Common myeloid progenitor, CD34-positive (primary cell): ENCODE data around the gene RANBP3.

Experiments
- CTCF ChIA-PET: fragments of 350-600 bp; sonication (Branson Sonifier 250); formaldehyde crosslinking; loops from one replicate; lab custom pipeline; 2021; ENCODE audit warnings: antibody characterized with exemption; lab: Charles Lee
- POLR2A ChIA-PET: fragments of 350-600 bp; sonication (Branson Sonifier 250); formaldehyde crosslinking; loops from one replicate; lab custom pipeline; 2021; ENCODE audit warnings: antibody characterized with exemption; lab: Charles Lee
- DNase-seq, 3 donors: peaks; one replicate each; pipeline versions ENCODE4 v3.0.0 to v3.0.0-alpha.2; 2013
- H3K27ac ChIP-seq, 2 experiments: 1 replicate in 1 of 2; 2 replicates in 1 of 2; pipeline ENCODE4 v1.7.0; 2013; ENCODE audit warnings: inconsistent platforms in 2 of 2, low read length in 2 of 2, mild to moderate bottlenecking in 2 of 2, low read depth in 1 of 2, moderate library complexity in 1 of 2; ENCODE audit not compliant: severe bottlenecking in 2 of 2, insufficient read depth in 1 of 2, poor library complexity in 1 of 2
- H3K27me3 ChIP-seq, 5 experiments: replicated peaks in 2 of 5; 1 replicate in 3 of 5; 2 replicates in 2 of 5; pipeline versions ENCODE4 v1.6.1 to v1.7.0; 2013; ENCODE audit warnings: low read length in 4 of 5, mild to moderate bottlenecking in 2 of 5, moderate library complexity in 2 of 5, inconsistent platforms in 1 of 5; ENCODE audit not compliant: insufficient read depth in 5 of 5, control insufficient read depth in 4 of 5
- H3K36me3 ChIP-seq, 4 experiments: 1 replicate in 2 of 4; 2 replicates in 2 of 4; pipeline versions ENCODE4 v1.6.1 to v1.7.0; 2013; ENCODE audit warnings: low read length in 3 of 4, control low read depth in 1 of 4, mild to moderate bottlenecking in 1 of 4; ENCODE audit not compliant: control insufficient read depth in 4 of 4, insufficient read depth in 4 of 4
- H3K4me1 ChIP-seq, 4 experiments: 1 replicate in 3 of 4; 2 replicates in 1 of 4; pipeline versions ENCODE4 v1.6.1 to v1.7.1; 2013; ENCODE audit warnings: low read length in 3 of 4, mild to moderate bottlenecking in 3 of 4, control low read depth in 1 of 4, inconsistent platforms in 1 of 4, moderate library complexity in 1 of 4; ENCODE audit not compliant: control insufficient read depth in 4 of 4, insufficient read depth in 4 of 4; ENCODE audit errors: control extremely low read depth in 1 of 4
- H3K4me3 ChIP-seq, 7 experiments: 1 replicate in 4 of 7; 2 replicates in 3 of 7; pipeline versions ENCODE4 v1.5.1 to v1.7.0; 2013; ENCODE audit warnings: mild to moderate bottlenecking in 7 of 7, low read length in 6 of 7, moderate library complexity in 6 of 7, inconsistent platforms in 2 of 7, low read depth in 2 of 7, control low read depth in 1 of 7; ENCODE audit not compliant: insufficient read depth in 4 of 7, control insufficient read depth in 1 of 7; ENCODE audit errors: extremely low read depth in 1 of 7
- H3K9me3 ChIP-seq, 5 experiments: 1 replicate in 4 of 5; 2 replicates in 1 of 5; pipeline versions ENCODE4 v1.6.1 to v1.7.1; 2013; ENCODE audit warnings: low read length in 4 of 5, mild to moderate bottlenecking in 2 of 5, inconsistent platforms in 1 of 5, low read depth in 1 of 5, moderate library complexity in 1 of 5; ENCODE audit not compliant: control insufficient read depth in 4 of 5, insufficient read depth in 2 of 5; ENCODE audit errors: control extremely low read depth in 1 of 5
- WGBS: methylation state at CpG from one replicate; pipeline ENCODE4 v1.1.5; 2013; ENCODE audit not compliant: insufficient coverage; 5-methylcytosine and 5-hydroxymethylcytosine counted together

RANBP3 gene

GRCh38 chr19:5935473-5936291, 42.3 kb downstream of the RANBP3 start:
- Histone ChIP-seq H3K27ac (no peak overlapping the region), H3K9me3 (no peaks in the 10 kb centered on the region), H3K4me1 (no peaks in the 10 kb centered on the region), H3K36me3 (peaks cover 11 to 84% (median 60%) of the 10 kb centered on the region in 4 experiments), H3K27me3 (no peaks in the 10 kb centered on the region), H3K4me3 (no peak overlapping the region)
- ChIA-PET CTCF (no interaction called here), POLR2A (interaction anchor here (1.4 kb wide), 1 partner anchor 36 kb away, joined by 4 read pairs; no protein-coding TSS in a partner anchor)
- DNase-seq = no peak
- 98% methylated on average over 23 of the region's 25 CpGs for WGBS

DNA sequence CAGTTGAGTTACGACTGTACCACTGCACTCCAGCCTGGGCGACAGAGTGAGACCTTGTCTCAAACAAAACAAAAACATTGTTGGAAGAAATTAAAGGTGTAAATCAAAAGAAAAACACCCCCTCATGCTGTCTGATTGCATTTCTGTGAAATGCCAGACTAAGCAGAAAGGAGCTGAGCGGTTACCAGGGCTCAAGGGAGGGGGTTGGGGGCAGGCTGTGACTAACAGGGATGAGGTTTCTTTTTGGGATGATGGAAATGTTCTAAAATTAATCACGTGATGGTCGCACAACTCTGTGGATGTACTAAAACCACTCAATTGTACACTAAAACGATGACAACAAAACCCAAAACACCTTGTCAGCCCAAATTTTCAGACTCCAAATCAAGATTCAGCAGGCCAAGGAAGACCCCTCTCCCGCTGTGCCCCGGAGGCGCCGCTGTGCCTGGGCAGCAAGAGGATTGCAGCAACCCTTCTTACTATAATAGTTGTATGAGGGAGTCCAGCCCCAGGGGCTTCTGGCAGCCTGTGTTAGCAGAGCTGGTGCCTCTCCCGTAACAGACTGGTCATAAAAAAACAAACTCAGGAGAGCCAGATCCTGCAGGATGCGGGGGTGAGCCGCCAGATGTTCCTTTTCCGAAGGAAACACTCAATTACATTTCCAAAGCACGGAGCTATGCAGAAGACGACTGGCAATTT, 43.0 kb downstream of the RANBP3 start:
- WGBS = 98% methylated on average over 8 of the region's 16 CpGs
- Histone ChIP-seq H3K4me1 (no peaks in the 10 kb centered on the region), H3K27me3 (no peaks in the 10 kb centered on the region), H3K36me3 (peaks cover 7 to 84% (median 56%) of the 10 kb centered on the region in 4 experiments), H3K4me3 (no peak overlapping the region), H3K27ac (no peak overlapping the region), H3K9me3 (no peaks in the 10 kb centered on the region)
- ChIA-PET POLR2A (no interaction called here), CTCF (no interaction called here)
- DNase-seq = no peak

DNA sequence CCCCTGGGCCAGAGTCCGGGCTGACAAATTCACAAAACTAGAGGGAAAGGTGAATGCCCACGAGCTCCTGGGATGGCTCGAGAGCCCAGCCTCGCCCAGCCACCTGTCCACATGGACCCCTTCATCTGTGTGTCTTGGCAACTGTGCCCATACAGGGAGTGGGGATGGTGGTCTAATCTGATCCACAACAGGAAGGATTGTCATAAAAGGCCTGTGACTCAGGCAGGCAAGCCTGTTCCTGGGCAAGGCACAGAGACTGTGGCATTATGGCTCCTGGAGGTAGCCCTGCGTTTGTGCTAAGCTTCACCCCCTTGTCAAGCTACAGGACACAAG, 43.9 kb downstream of the RANBP3 start:
- Histone ChIP-seq H3K4me3 (no peak overlapping the region), H3K4me1 (no peaks in the 10 kb centered on the region), H3K27ac (no peak overlapping the region), H3K27me3 (no peaks in the 10 kb centered on the region), H3K36me3 (peaks cover 10 to 84% (median 56%) of the 10 kb centered on the region in 4 experiments), H3K9me3 (no peaks in the 10 kb centered on the region)
- CTCF ChIA-PET = interaction anchor here (0.5 kb wide), 1 partner anchor 261 kb away, joined by 3 read pairs; no protein-coding TSS in a partner anchor
- no peak for DNase-seq
- POLR2A ChIA-PET = no interaction called here
- WGBS = 92% methylated on average over 5 of the region's 5 CpGs

DNA sequence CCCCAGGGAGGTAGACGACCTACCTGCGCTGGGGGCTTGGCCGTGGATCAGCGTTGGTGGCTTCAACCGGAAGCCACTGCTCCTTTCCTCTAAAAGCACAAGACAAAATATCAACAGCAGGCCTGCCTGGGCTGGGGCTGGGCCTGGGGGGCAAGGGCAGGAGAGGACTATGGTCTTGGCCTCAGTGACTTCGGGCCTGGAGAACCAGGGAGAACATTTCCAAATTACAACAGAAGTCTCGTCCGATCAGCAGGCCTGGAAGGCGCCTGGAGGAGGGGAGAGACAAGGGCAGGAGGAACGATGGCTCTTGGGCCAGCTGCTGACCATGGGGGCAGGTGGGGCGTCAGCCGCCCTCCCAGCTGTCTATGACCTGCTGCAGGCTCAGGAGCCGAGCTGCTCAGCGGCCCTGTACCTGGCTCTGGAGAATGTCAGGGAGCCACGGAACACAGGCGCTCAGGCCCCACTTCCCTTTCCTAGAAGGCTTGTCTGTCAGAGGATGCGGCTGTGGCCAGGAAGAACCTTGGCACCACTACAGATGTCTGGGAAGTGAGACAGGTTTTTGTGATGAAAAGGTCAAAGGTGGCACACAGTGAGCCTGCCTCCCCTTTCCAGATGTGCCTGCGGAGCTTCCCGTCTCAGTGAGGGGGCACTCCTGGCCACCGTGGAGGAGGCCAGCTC, 44.4 kb downstream of the RANBP3 start:
- H3K4me3 ChIP-seq = no peak overlapping the region
- H3K4me1 ChIP-seq = no peaks in the 10 kb centered on the region
- H3K9me3 ChIP-seq = no peaks in the 10 kb centered on the region
- H3K27me3 ChIP-seq = no peaks in the 10 kb centered on the region
- POLR2A ChIA-PET = no interaction called here
- 94% methylated on average over 15 of the region's 20 CpGs for WGBS
- DNase-seq = no peak
- CTCF ChIA-PET = interaction anchor here (0.5 kb wide), 1 partner anchor 261 kb away, joined by 3 read pairs; no protein-coding TSS in a partner anchor
- peaks cover 13 to 87% (median 60%) of the 10 kb centered on the region in 4 experiments for H3K36me3 ChIP-seq
- no peak overlapping the region for H3K27ac ChIP-seq

DNA sequence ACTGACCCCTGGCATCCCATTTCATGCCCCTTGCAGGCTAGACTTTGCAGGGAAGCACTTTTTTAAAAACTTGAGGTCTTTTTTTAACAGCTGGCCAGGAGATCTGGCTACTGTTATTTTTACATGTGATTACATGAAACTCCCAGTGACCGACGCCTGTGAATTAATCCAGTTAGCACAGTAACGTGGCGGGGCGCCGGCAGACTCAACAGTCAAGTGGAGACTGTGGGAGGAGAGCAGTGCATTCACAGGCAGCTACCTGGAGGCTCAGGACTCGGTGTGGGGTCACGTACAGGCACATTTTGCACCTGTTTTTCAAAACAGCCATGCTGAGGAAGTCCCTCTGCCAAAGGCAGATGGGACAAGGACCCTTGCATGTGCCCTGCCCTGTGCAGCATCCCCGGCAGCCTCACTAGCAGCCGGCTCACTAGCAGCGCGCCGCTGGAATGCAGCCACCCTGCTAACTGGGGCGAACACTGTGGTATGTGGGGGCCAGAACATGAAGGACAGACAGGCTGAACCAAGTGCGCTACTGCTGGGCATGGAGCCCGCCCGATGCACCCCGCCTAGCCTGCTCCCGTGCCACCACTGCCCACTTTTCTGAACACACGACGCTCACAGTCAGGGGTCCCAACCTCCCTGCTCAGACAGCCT, 45.2 kb downstream of the RANBP3 start:
- Histone ChIP-seq H3K27me3 (no peaks in the 10 kb centered on the region), H3K4me3 (no peak overlapping the region), H3K9me3 (no peaks in the 10 kb centered on the region), H3K4me1 (no peaks in the 10 kb centered on the region), H3K36me3 (peaks cover 13 to 90% (median 63%) of the 10 kb centered on the region in 4 experiments), H3K27ac (no peak overlapping the region)
- WGBS = 99% methylated on average over 21 of the region's 21 CpGs
- no peak for DNase-seq
- CTCF ChIA-PET = interaction anchor here (0.9 kb wide), 1 partner anchor 8 kb away, joined by 3 read pairs; no protein-coding TSS in a partner anchor
- POLR2A ChIA-PET = no interaction called here

- H3K27me3 ChIP-seq = no peaks in the 10 kb centered on the region
- ChIA-PET CTCF (interaction anchor here (0.9 kb wide), 1 partner anchor 9 kb away, joined by 3 read pairs; no protein-coding TSS in a partner anchor), POLR2A (no interaction called here)
- no peak overlapping the region for H3K4me3 ChIP-seq
- no peaks in the 10 kb centered on the region for H3K4me1 ChIP-seq
- peaks cover 14 to 90% (median 62%) of the 10 kb centered on the region in 4 experiments for H3K36me3 ChIP-seq
- WGBS = 97% methylated on average over 14 of the region's 18 CpGs
- no peaks in the 10 kb centered on the region for H3K9me3 ChIP-seq
- DNase-seq = no peak
- H3K27ac ChIP-seq = no peak overlapping the region
These were observed 45.8 kb downstream of the RANBP3 start for GRCh38 chr19:5932146-5932545.
